Activated CD8-positive, alpha-beta memory T cell treated with anti-CD3 and anti-CD28 coated beads, Interleukin-2, amount 10 ng/mL, durations not matched to agents 7 days and 5 days (primary cell): ENCODE results near the gene NPY5R. TPM values are rescaled to one million over a fixed set of nuclear protein-coding genes. Genes with fewer than 3 reads are reported as not detected.

Experiments
- ATAC-seq: fragments of 150-1000 bp; cut with Tn5 transposase; one replicate; pipeline ENCODE4 v1.10.0; 2021; ENCODE audit warnings: moderate library complexity
- CTCF ChIA-PET: fragments of 350-600 bp; sonication (Branson Sonifier 250); formaldehyde crosslinking; loops from one replicate; lab custom pipeline; 2021; ENCODE audit warnings: antibody characterized with exemption; lab: Charles Lee
- DNase-seq: peaks from one replicate; pipeline ENCODE4 v3.0.0-alpha.2; 2020
- H3K27ac Mint-ChIP-seq: one replicate; pipeline ENCODE4 v1.8.0; 2021; ENCODE audit warnings: mild to moderate bottlenecking, mixed read lengths
- H3K27me3 Mint-ChIP-seq: one replicate; pipeline ENCODE4 v1.8.0; 2021; ENCODE audit warnings: mixed read lengths
- H3K36me3 Mint-ChIP-seq: one replicate; pipeline ENCODE4 v1.8.0; 2021; ENCODE audit warnings: mild to moderate bottlenecking, mixed read lengths
- H3K4me1 Mint-ChIP-seq: one replicate; pipeline ENCODE4 v1.8.0; 2021; ENCODE audit warnings: mixed read lengths
- H3K4me3 Mint-ChIP-seq: one replicate; pipeline ENCODE4 v1.8.0; 2021; ENCODE audit warnings: mild to moderate bottlenecking, moderate library complexity, mixed read lengths
- H3K9me3 Mint-ChIP-seq: one replicate; pipeline ENCODE4 v1.8.0; 2022; ENCODE audit warnings: low read depth, mixed read lengths
- total RNA-seq, 2 experiments: library from RNA; stranded (reverse); gene quantifications; one replicate each; pipeline ENCODE4 v1.2.3, GENCODE V29; 2021

NPY5R gene
- total RNA-seq, 2 experiments from 2014 or later = not detected

DNA sequence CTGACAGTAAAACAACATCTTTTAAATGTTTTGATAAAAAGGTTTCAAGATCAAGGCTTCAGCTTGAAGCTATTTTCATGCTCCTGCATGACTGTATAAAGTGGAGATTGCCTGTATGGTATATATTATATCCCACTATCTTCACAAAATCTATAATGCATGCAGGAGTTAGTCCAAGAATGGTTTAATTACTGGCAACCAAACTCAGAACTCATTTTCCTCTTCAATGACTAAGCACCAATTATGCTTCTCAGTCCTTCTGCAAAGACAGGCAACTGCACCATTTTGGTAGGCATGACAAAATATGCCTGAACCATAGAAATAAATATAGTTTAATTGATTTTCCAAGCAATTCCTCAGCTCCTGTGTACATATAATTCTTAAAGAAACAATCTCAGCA, 54.5 kb downstream of the NPY5R start:
- ATAC-seq (no peak), DNase-seq (no peak)
- H3K4me3 Mint-ChIP-seq = no peak overlapping the region
- H3K27ac Mint-ChIP-seq = no peak overlapping the region
- no peaks in the 10 kb centered on the region for H3K4me1 Mint-ChIP-seq
- CTCF ChIA-PET = no interaction called here
- H3K36me3 Mint-ChIP-seq = no peaks in the 10 kb centered on the region
- no peaks in the 10 kb centered on the region for H3K27me3 Mint-ChIP-seq
- H3K9me3 Mint-ChIP-seq = no peaks in the 10 kb centered on the region

DNA sequence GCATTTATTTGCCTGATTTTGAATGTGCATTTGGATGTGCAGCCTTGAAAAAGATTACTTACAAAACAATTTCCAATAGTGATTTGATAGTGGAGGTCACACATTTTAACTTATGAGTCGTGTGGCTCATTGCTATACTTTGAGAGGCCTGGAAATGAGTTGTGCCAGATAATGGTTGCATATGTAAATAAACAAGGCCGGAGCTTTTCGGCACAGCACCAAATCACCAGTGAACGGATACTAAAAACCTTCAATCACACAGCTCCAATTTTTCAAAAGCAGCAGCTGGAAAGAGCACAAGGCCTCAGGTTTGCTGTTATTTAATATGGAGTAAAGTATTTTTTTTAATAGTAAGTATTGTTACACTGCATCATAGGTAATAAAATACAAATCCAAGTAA, 57.2 kb downstream of the NPY5R start:
- Mint-ChIP-seq H3K9me3 (no peaks in the 10 kb centered on the region), H3K27me3 (peaks cover 11% of the 10 kb centered on the region), H3K36me3 (no peaks in the 10 kb centered on the region), H3K4me1 (no peaks in the 10 kb centered on the region), H3K27ac (no peak overlapping the region), H3K4me3 (no peak overlapping the region)
- ATAC-seq = no peak
- DNase-seq = no peak
- CTCF ChIA-PET = no interaction called here

Other genes with a start within 250 kb of the NPY5R start
- gene NAF1, start 177.0 kb upstream of the NPY5R start, total RNA-seq = 10 to 100 TPM; 17.5 to 18.6 TPM
- gene NPY1R, start 11.3 kb upstream of the NPY5R start, total RNA-seq = not detected
- gene TKTL2, start 129.9 kb downstream of the NPY5R start, total RNA-seq = not detected
- 10 to 100 TPM; 36.5 to 47.1 TPM for gene TMA16, start 150.8 kb downstream of the NPY5R start, total RNA-seq